ENCODE measurements around the gene PLEKHO1.
"Not testable (repeated sequence)": the region's sequence is repeated elsewhere in the genome, so short reads cannot be mapped to it uniquely, and the experiment has no call there.

The PLEKHO1 gene

GRCh38 chr1:150171801-150172200 is 22.1 kb downstream of the PLEKHO1 start:
- DNase-seq (ENCODE audit: low read depth in 2 of 3, low spot score in 1 of 3) = no peak

DNA sequence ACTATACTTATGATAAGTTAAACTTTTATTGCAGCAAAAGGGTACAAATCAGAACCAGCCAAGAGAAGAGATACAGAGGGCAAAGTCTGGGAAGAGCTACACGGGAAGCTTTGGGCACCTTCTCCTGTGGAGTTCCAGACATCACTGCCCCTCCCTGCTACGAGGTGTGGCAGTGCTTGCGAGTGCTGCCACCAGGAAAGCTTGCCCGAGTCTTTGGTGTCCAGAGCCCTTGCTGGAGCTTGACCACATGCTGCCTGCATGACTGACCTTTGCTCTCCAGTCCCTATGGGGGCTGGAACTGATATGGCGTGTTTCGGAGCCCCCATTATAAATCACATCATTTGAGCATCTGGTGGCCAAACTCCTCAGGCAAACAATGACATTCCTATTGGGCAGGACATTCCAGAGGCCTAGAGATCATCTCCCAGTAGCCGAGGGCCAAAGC is 23.4 kb downstream of the PLEKHO1 start:
- DNase-seq (ENCODE audit: low read depth in 2 of 3, low spot score in 1 of 3) = no peak

DNA sequence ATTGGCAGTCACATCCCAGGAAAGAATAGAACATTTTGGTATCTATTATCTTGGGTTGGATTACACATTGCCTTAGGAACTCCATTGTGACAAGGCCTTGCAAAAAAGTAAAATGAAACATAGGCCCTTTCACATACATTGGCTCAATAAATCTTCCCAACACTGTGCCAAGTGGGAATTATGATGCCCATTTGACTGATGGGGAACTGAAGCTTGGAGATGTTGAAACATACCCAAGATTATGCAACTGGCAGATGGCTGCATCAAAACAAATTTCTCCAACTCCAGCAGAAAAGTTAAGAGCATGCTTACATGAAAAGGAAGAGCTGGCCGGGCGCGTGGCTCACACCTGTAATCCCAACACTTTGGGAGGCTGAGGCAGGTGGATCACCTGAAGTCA is 26.9 kb downstream of the PLEKHO1 start:
- DNase-seq (ENCODE audit: low read depth in 2 of 3, low spot score in 1 of 3) = no peak

DNA sequence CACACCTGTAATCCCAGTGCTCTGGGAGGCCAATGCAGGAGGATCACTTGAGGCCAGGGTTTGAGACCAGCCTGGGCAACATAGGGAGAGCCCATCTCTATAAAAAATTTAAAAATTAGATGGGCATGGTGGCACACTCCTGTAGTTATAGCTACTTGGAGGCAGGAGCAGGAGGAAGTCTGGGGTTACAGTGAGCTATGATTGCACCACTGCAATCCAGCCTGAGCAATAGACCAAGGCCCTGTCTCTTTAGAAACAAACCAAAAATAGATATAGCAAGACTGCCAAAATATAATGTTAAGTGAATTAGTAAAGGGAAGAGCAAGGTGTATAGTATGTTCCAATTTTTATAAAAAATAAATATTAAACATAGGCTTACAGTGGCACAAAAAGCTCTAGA is 28.8 kb downstream of the PLEKHO1 start:
- no peak for DNase-seq (ENCODE audit: low read depth in 2 of 3, low spot score in 1 of 3)

DNA sequence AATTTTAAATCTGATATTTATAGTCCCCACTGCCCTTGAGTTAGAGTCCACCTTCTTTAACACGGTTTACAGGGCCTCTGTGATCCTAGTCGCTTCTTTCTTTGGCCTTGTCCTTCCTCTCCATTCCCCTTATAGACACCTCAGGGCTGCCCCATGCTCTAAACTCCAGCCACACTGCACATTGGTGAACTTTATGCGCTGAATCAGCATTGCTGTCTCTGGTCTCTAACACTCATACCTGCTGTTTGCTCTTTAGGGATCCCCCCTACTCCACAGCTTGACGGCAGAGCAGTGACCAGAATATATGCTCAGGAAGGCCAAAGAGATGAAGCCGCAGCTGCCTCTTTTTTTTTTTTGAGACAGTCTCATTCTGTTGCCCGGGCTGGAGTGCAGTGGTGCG is 30.2 kb downstream of the PLEKHO1 start:
- DNase-seq (ENCODE audit: low read depth in 2 of 3, low spot score in 1 of 3) = no peak

- DNase-seq (ENCODE audit: low read depth in 2 of 3, low spot score in 1 of 3) = no peak
Observed at GRCh38 chr1:150180474-150180873, 30.8 kb downstream of the PLEKHO1 start.

- no peak for DNase-seq (ENCODE audit: low read depth in 2 of 3, low spot score in 1 of 3)
Observed at GRCh38 chr1:150182247-150182646, 32.5 kb downstream of the PLEKHO1 start.

DNA sequence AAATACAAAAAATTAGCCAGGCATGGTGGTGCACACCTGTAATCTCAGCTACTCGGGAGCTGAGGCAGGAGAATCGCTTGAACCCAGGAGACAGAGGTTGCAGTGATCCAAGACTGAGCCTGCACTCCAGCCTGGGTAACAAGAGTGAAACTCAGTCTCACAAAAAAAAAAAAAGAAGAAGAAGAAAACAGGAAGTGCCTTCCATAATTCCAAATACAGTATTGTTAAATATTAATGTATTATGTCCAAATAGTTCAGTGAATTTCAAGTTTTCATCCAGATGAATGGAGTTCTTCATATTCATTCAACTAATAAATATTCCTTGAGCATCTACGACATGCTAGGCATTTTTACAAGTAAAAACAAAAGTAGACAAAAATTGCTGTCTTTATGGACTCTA is 33.3 kb downstream of the PLEKHO1 start:
- no peak for DNase-seq (ENCODE audit: low read depth in 2 of 3, low spot score in 1 of 3)

GRCh38 chr1:150185481-150185880 is 35.8 kb downstream of the PLEKHO1 start:
- DNase-seq (ENCODE audit: low read depth in 2 of 3, low spot score in 1 of 3) = no peak

DNA sequence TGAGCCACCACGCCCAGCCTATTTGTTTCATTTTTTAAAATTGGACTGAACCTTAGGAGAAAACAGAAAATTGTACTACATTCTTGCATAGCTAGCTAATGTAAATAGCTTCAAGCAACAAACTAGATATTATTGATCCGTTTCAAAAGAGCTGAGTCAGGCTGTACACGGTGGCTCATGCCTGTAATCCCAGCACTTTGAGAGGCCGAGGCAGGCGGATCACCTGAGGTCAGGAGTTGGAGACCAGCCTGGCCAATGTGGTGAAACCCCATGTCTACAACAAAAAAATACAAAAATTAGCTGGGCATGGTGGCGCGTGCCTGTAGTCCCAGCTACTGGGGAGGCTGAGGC is 36.7 kb downstream of the PLEKHO1 start:
- DNase-seq (ENCODE audit: low read depth in 2 of 3, low spot score in 1 of 3) = not testable (repeated sequence)

GRCh38 chr1:150186789-150187559 is 37.3 kb downstream of the PLEKHO1 start:
- DNase-seq (ENCODE audit: low read depth in 2 of 3, low spot score in 1 of 3) = no peak

- DNase-seq (ENCODE audit: low read depth in 2 of 3, low spot score in 1 of 3) = no peak
Observed at GRCh38 chr1:150187560-150187931, 37.8 kb downstream of the PLEKHO1 start.

DNA sequence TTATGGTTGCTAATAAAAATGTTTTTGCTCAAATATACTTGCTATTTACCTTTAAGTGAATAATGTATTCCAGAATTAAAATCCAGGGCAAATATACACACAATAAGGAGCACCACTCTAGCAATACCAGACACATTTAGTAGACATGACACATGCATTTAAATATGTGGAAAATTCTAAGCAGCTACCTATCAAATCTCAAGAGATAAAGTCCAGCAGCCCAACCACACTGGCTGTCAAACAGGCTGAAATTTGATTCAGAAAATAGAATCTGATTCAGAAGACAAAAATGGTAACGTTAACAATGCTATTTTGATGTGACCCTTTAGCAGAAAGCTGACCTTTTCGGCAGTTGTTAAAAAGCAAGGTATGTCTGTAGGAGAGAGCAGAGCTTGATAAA is 42.3 kb downstream of the PLEKHO1 start:
- DNase-seq (ENCODE audit: low read depth in 2 of 3, low spot score in 1 of 3) = no peak

GRCh38 chr1:150194381-150195031 is 44.8 kb downstream of the PLEKHO1 start:
- DNase-seq (ENCODE audit: low read depth in 2 of 3, low spot score in 1 of 3) = no peak

DNA sequence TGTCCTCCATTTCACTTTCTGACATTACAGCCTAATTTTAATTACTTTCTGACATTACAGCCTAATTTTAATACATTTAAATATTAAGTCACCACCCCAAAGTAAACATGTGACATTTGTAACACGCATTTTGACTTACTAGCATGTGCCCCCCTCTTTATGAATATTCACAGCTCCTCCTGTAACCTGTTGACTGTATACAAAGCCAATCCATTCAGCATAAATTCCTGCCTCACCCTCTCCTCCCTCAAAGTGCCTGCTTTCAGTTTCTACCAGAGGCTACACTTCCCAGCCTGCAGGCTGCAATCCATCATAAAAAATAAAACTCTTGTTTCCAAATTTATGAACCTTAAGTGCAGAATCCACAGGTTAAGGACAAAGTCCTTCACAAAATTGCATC is 46.7 kb downstream of the PLEKHO1 start:
- DNase-seq (ENCODE audit: low read depth in 2 of 3, low spot score in 1 of 3) = no peak

DNA sequence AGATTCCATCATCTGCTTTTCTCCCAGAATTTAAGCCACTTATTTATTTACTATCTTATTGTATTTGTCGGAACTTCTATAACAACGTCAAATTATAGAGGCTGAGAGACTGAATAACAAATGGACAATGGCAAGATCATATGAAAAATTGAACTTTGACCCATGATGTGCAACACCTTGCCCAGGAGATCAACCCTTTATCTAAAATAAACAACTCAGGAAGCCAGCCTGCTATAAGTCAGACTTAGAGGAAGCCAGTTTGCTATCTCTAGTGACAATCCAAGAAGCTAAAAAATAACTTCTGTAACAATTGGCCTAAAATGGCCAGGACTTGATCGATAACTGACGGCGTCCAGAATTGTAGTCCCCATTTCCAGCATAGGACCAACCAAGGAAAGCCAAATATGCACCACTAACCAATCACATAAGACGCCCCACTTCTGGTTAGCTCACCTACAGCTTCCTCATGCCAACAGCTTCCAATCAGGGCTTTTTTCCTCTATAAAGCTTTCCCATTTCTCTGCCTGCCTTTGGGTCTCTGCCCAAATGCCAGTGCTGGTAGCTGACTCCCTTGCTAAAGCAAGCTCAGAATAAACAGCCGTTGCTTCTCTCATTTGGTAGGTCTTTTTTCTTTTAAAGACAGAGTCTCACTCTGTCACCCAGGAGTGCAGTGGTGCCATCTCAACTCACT is 57.7 kb downstream of the PLEKHO1 start:
- no peak for DNase-seq (ENCODE audit: low read depth in 2 of 3, low spot score in 1 of 3)

GRCh38 chr1:150208460-150208859 is 58.7 kb downstream of the PLEKHO1 start:
- DNase-seq (ENCODE audit: low read depth in 2 of 3, low spot score in 1 of 3) = not testable (repeated sequence)
